ENCODE results near the gene IQSEC1.

Gene IQSEC1

GRCh38 chr3:13009946-13010315 is 63.3 kb downstream of the IQSEC1 start:
- DNase-seq (ENCODE audit: low read depth, low spot score): no peak
- no peak overlapping the region for H3K4me3 ChIP-seq (ENCODE audit: low read depth, low read length)
- no peak for TF ChIP-seq CTCF (IDR thresholded peaks at IDR 0.05; ENCODE audit: low read depth, low read length)
- in situ Hi-C loops (cut with HindIII; ENCODE audit: low sequenced_read_pairs): no loop called here

GRCh38 chr3:13009132-13009945 is 63.9 kb downstream of the IQSEC1 start:
- H3K4me3 ChIP-seq (ENCODE audit: low read depth, low read length): no peak overlapping the region
- DNase-seq (ENCODE audit: low read depth, low spot score): no peak
- no peak for TF ChIP-seq CTCF (IDR thresholded peaks at IDR 0.05; ENCODE audit: low read depth, low read length)
- in situ Hi-C loops (cut with HindIII; ENCODE audit: low sequenced_read_pairs): no loop called here

- in situ Hi-C loops (cut with HindIII; ENCODE audit: low sequenced_read_pairs): no loop called here
- no peak for TF ChIP-seq CTCF (IDR thresholded peaks at IDR 0.05; ENCODE audit: low read depth, low read length)
- no peak overlapping the region for H3K4me3 ChIP-seq (ENCODE audit: low read depth, low read length)
- no peak for DNase-seq (ENCODE audit: low read depth, low spot score)
Observed at GRCh38 chr3:13008155-13008995, 64.9 kb downstream of the IQSEC1 start.

- in situ Hi-C loops (cut with HindIII; ENCODE audit: low sequenced_read_pairs): no loop called here
- no peak overlapping the region for H3K4me3 ChIP-seq (ENCODE audit: low read depth, low read length)
- no peak for DNase-seq (ENCODE audit: low read depth, low spot score)
- TF ChIP-seq CTCF (IDR thresholded peaks at IDR 0.05; ENCODE audit: low read depth, low read length): no peak
Observed at GRCh38 chr3:13007251-13007941, 65.8 kb downstream of the IQSEC1 start.

GRCh38 chr3:13006216-13006990 is 66.8 kb downstream of the IQSEC1 start:
- DNase-seq (ENCODE audit: low read depth, low spot score): no peak
- no peak overlapping the region for H3K4me3 ChIP-seq (ENCODE audit: low read depth, low read length)
- no peak for TF ChIP-seq CTCF (IDR thresholded peaks at IDR 0.05; ENCODE audit: low read depth, low read length)
- in situ Hi-C loops (cut with HindIII; ENCODE audit: low sequenced_read_pairs): no loop called here

GRCh38 chr3:13005301-13005700 is 67.9 kb downstream of the IQSEC1 start:
- H3K4me3 ChIP-seq (ENCODE audit: low read depth, low read length): no peak overlapping the region
- no peak for DNase-seq (ENCODE audit: low read depth, low spot score)
- TF ChIP-seq CTCF (IDR thresholded peaks at IDR 0.05; ENCODE audit: low read depth, low read length): no peak
- in situ Hi-C loops (cut with HindIII; ENCODE audit: low sequenced_read_pairs): no loop called here

All from astrocyte of the spinal cord (primary cell).